GM23338 (cell line): Measurements from ENCODE around the gene AFF2. TPM values are rescaled to one million over a fixed set of nuclear protein-coding genes. Genes with fewer than 3 reads are reported as not detected.
"Not testable (repeated sequence)": the region's sequence is repeated elsewhere in the genome, so short reads cannot be mapped to it uniquely, and the experiment has no call there.

Experiments used
- ATAC-seq: fragments of 200-7000 bp; cut with Tn5 transposase; 3 replicates; pipeline ENCODE4 v1.9.1; 2020
- DNase-seq: peaks from one replicate; pipeline ENCODE4 v3.0.0-alpha.2; 2015; ENCODE audit warnings: low spot score
- H2AFZ ChIP-seq: fragments of 200-600 bp; sonication (generic); 2 replicates; pipeline ENCODE4 v1.8.0; 2016; ENCODE audit warnings: antibody characterized with exemption, mild to moderate bottlenecking, moderate library complexity
- H3F3A ChIP-seq: fragments of 200-600 bp; sonication (generic); replicated peaks from 2 replicates; pipeline ENCODE4 v1.8.0; 2017; ENCODE audit warnings: antibody characterized with exemption, mixed run types, low read depth
- H3K27ac ChIP-seq: fragments of 200-600 bp; sonication (generic); 2 replicates; pipeline ENCODE4 v1.6.1; 2016; ENCODE audit warnings: low read depth
- H3K27me3 ChIP-seq: fragments of 200-600 bp; sonication (generic); 2 replicates; pipeline ENCODE4 v1.8.0; 2016; ENCODE audit warnings: mild to moderate bottlenecking, mixed run types, moderate library complexity; ENCODE audit not compliant: insufficient read depth
- H3K36me3 ChIP-seq: fragments of 200-600 bp; sonication (generic); 2 replicates; pipeline ENCODE4 v1.8.0; 2016; ENCODE audit warnings: mild to moderate bottlenecking; ENCODE audit not compliant: insufficient read depth
- H3K4me1 ChIP-seq: fragments of 200-600 bp; sonication (generic); 2 replicates; pipeline ENCODE4 v1.8.0; 2016; ENCODE audit warnings: mild to moderate bottlenecking, moderate library complexity; ENCODE audit not compliant: insufficient read depth
- H3K4me2 ChIP-seq: fragments of 200-600 bp; sonication (generic); 2 replicates; pipeline ENCODE4 v1.7.1; 2017; ENCODE audit warnings: mixed run types
- H3K4me3 ChIP-seq: fragments of 200-600 bp; sonication (generic); 2 replicates; pipeline ENCODE4 v1.6.1; 2016; ENCODE audit warnings: mixed run types
- H3K79me2 ChIP-seq: fragments of 200-600 bp; sonication (generic); replicated peaks from 2 replicates; pipeline ENCODE4 v1.8.0; 2017; ENCODE audit warnings: mild to moderate bottlenecking; ENCODE audit not compliant: insufficient read depth
- H3K9me2 ChIP-seq: fragments of 200-600 bp; sonication (generic); 2 replicates; pipeline ENCODE4 v1.8.0; 2017; ENCODE audit not compliant: insufficient read depth
- H4K20me1 ChIP-seq: fragments of 200-600 bp; sonication (generic); replicated peaks from 2 replicates; pipeline ENCODE4 v1.8.0; 2017; ENCODE audit warnings: mild to moderate bottlenecking; ENCODE audit not compliant: insufficient read depth
- H3K27ac Mint-ChIP-seq: 2 replicates; pipeline ENCODE4 v1.8.0; 2020; ENCODE audit warnings: inconsistent platforms, mild to moderate bottlenecking, moderate library complexity, mixed read lengths
- H3K27me3 Mint-ChIP-seq: 3 replicates; pipeline ENCODE4 v1.8.0; 2022; ENCODE audit warnings: low read depth, mild to moderate bottlenecking, moderate library complexity, mixed read lengths, inconsistent platforms; ENCODE audit not compliant: insufficient read depth, poor library complexity
- H3K36me3 Mint-ChIP-seq: 3 replicates; pipeline ENCODE4 v1.8.0; 2021; ENCODE audit warnings: low read depth, mild to moderate bottlenecking, inconsistent platforms, moderate library complexity, mixed read lengths
- H3K4me1 Mint-ChIP-seq: 3 replicates; pipeline ENCODE4 v1.8.0; 2020; ENCODE audit warnings: mild to moderate bottlenecking, inconsistent platforms, mixed read lengths
- H3K4me3 Mint-ChIP-seq: 3 replicates; pipeline ENCODE4 v1.8.0; 2021; ENCODE audit warnings: moderate library complexity, mild to moderate bottlenecking, inconsistent platforms, mixed read lengths
- H3K9me3 Mint-ChIP-seq: 3 replicates; pipeline ENCODE4 v1.8.0; 2020; ENCODE audit warnings: moderate library complexity, mild to moderate bottlenecking, inconsistent platforms, mixed read lengths
- CREB1 ChIP-seq: fragments of 250-450 bp; sonication (Bioruptor Pico); IDR thresholded peaks from 2 replicates; pipeline ENCODE4 v1.5.0; 2020; ENCODE audit warnings: low read depth, mild to moderate bottlenecking, moderate library complexity
- NANOG ChIP-seq: IDR thresholded peaks from 2 replicates; pipeline ENCODE4 v1.6.1; 2016; ENCODE audit warnings: antibody characterized with exemption, borderline replicate concordance
- POLR2AphosphoS5 ChIP-seq: IDR thresholded peaks from 2 replicates; pipeline ENCODE4 v1.6.1; 2016; ENCODE audit warnings: antibody characterized with exemption, low read depth
- polyA plus RNA-seq: library from polyadenylated mRNA; unstranded; fragments of >200 nt; fragmentation: Nextera tagmentation; extraction: Ambion mirVana; gene quantifications from 2 replicates; pipeline ENCODE4 v1.2.1, GENCODE V29; 2016
- total RNA-seq: library from RNA; depleted of rRNA; stranded (reverse); fragments of >200 nt; shearing (Covaris generic); gene quantifications from 2 replicates; pipeline ENCODE4 v1.2.3, GENCODE V29; 2014
- TF ChIP-seq, protein P1 (sequence below): IDR thresholded peaks from one replicate; pipeline ENCODE4 v1.6.1; 2018; ENCODE audit warnings: antibody characterized with exemption; ENCODE audit not compliant: unreplicated experiment
- TF ChIP-seq, protein P2 (sequence below), 2 experiments: fragments of 200-600 bp in 1 of 2; sonication (generic) in 1 of 2; conservative IDR thresholded peaks; 2 replicates each; pipeline versions ENCODE4 v1.5.1 to v1.6.1; 2016 to 2017; ENCODE audit warnings: antibody characterized with exemption in 2 of 2, low read depth in 2 of 2, mild to moderate bottlenecking in 2 of 2, moderate library complexity in 1 of 2
- TF ChIP-seq, protein P3 (sequence below): fragments of 250-450 bp; sonication (Bioruptor Pico); IDR thresholded peaks from 2 replicates; pipeline ENCODE4 v1.5.0; 2020; ENCODE audit warnings: mild to moderate bottlenecking, moderate library complexity

The AFF2 gene
- total and polyA plus RNA-seq, 2 experiments from 2014 or later: 1.6 to 5.8 TPM

DNA sequence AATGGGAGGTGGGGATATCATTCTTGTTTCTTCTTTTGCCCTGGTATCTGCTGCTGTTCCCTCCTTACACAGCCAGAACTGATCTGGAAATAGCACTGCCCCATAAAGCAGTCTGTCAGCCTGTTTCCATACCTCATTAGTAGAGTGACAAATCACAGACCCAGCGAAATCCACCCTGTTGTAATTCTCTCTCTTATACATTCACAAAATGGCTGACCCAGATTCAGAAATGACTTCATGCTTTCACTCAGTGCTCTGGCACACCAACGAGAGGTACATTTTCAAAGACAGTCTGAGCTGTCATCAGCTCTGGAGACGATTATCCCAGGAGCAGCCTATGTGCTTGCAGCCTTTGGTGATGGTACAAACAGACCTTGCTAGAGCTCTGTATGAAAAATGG is 164.6 kb downstream of the AFF2 start:
- Mint-ChIP-seq H3K4me3 (no peak overlapping the region), H3K36me3 (peaks cover 34% of the 10 kb centered on the region), H3K4me1 (no peaks in the 10 kb centered on the region), H3K27ac (no peak overlapping the region), H3K9me3 (peaks cover 25% of the 10 kb centered on the region), H3K27me3 (no peaks in the 10 kb centered on the region)
- Histone ChIP-seq H3K27me3 (no peaks in the 10 kb centered on the region), H3K4me1 (no peaks in the 10 kb centered on the region), H3K4me3 (no peak overlapping the region), H2AFZ (no peak overlapping the region), H3K4me2 (no peak overlapping the region), H3K79me2 (no peaks in the 10 kb centered on the region), H3F3A (no peaks in the 10 kb centered on the region), H4K20me1 (no peaks in the 10 kb centered on the region), H3K9me2 (no peaks in the 10 kb centered on the region), H3K36me3 (no peaks in the 10 kb centered on the region), H3K27ac (no peak overlapping the region)
- TF ChIP-seq NANOG: no peak
- ATAC-seq (no peak), DNase-seq (no peak)

DNA sequence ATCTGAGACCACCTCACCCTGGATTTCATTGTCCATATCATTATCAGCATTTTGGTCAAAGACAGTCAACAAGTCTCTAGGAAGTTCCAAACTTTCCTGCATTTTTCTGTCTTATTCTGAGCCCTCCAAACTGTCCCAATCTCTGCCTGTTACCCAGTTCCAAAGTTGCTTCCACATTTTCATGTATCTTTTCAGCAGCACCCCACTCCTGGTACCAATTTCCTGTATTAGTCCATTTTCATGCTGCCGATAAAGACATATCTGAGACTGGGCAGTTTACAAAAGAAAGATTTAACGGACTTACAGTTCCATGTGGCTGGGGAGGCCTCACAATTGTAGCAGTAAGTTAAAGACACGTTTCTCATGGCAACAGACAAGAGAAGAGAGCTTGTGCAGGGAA is 168.8 kb downstream of the AFF2 start:
- H3K36me3 ChIP-seq, H2AFZ ChIP-seq, H3K79me2 ChIP-seq, H3K4me1 ChIP-seq, H3F3A ChIP-seq, H3K27me3 Mint-ChIP-seq, H4K20me1 ChIP-seq, ATAC-seq, H3K9me2 ChIP-seq, H3K4me3 ChIP-seq, H3K4me3 Mint-ChIP-seq, H3K4me1 Mint-ChIP-seq, H3K27me3 ChIP-seq, H3K27ac ChIP-seq, DNase-seq, H3K4me2 ChIP-seq, H3K27ac Mint-ChIP-seq: not testable (repeated sequence)
- Mint-ChIP-seq H3K9me3 (peaks cover 31% of the 10 kb centered on the region), H3K36me3 (peaks cover 42% of the 10 kb centered on the region)

DNA sequence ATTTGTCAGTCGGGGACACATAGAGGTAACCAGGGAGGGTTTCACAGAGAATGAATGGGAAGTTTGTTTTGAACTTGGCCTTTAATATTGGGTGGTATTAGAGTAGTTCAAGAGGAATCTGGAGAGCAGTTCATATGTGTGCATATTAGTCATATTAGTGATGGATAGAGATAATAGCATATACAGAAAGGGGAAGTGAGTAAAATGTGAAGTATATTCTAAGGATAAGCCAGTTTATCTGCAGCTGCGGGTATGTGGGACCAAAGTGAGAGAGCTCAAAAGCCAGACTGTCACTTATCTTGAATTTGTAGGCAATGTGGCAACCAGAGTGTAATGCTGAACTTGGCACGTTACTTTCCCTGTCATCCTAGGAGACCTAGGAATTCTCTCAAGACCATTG is 169.9 kb downstream of the AFF2 start:
- H3K4me3 ChIP-seq: no peak overlapping the region
- no peaks in the 10 kb centered on the region for H3K79me2 ChIP-seq
- no peak overlapping the region for H3K27ac Mint-ChIP-seq
- no peaks in the 10 kb centered on the region for H3F3A ChIP-seq
- H3K9me2 ChIP-seq: no peaks in the 10 kb centered on the region
- ATAC-seq (no peak), DNase-seq (no peak)
- no peaks in the 10 kb centered on the region for H3K4me1 ChIP-seq
- no peak overlapping the region for H2AFZ ChIP-seq
- H3K36me3 ChIP-seq: no peaks in the 10 kb centered on the region
- peaks cover 42% of the 10 kb centered on the region for H3K36me3 Mint-ChIP-seq
- no peaks in the 10 kb centered on the region for H3K27me3 Mint-ChIP-seq
- H3K9me3 Mint-ChIP-seq: peaks cover 33% of the 10 kb centered on the region
- no peaks in the 10 kb centered on the region for H4K20me1 ChIP-seq
- no peaks in the 10 kb centered on the region for H3K27me3 ChIP-seq
- H3K27ac ChIP-seq: no peak overlapping the region
- no peak overlapping the region for H3K4me2 ChIP-seq
- no peak overlapping the region for H3K4me3 Mint-ChIP-seq
- no peaks in the 10 kb centered on the region for H3K4me1 Mint-ChIP-seq
- TF ChIP-seq CREB1: no peak
- TF ChIP-seq, protein P1, sequence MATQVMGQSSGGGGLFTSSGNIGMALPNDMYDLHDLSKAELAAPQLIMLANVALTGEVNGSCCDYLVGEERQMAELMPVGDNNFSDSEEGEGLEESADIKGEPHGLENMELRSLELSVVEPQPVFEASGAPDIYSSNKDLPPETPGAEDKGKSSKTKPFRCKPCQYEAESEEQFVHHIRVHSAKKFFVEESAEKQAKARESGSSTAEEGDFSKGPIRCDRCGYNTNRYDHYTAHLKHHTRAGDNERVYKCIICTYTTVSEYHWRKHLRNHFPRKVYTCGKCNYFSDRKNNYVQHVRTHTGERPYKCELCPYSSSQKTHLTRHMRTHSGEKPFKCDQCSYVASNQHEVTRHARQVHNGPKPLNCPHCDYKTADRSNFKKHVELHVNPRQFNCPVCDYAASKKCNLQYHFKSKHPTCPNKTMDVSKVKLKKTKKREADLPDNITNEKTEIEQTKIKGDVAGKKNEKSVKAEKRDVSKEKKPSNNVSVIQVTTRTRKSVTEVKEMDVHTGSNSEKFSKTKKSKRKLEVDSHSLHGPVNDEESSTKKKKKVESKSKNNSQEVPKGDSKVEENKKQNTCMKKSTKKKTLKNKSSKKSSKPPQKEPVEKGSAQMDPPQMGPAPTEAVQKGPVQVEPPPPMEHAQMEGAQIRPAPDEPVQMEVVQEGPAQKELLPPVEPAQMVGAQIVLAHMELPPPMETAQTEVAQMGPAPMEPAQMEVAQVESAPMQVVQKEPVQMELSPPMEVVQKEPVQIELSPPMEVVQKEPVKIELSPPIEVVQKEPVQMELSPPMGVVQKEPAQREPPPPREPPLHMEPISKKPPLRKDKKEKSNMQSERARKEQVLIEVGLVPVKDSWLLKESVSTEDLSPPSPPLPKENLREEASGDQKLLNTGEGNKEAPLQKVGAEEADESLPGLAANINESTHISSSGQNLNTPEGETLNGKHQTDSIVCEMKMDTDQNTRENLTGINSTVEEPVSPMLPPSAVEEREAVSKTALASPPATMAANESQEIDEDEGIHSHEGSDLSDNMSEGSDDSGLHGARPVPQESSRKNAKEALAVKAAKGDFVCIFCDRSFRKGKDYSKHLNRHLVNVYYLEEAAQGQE: no peak
- no peak for TF ChIP-seq POLR2AphosphoS5
- no peak for TF ChIP-seq NANOG
- TF ChIP-seq, protein P2, sequence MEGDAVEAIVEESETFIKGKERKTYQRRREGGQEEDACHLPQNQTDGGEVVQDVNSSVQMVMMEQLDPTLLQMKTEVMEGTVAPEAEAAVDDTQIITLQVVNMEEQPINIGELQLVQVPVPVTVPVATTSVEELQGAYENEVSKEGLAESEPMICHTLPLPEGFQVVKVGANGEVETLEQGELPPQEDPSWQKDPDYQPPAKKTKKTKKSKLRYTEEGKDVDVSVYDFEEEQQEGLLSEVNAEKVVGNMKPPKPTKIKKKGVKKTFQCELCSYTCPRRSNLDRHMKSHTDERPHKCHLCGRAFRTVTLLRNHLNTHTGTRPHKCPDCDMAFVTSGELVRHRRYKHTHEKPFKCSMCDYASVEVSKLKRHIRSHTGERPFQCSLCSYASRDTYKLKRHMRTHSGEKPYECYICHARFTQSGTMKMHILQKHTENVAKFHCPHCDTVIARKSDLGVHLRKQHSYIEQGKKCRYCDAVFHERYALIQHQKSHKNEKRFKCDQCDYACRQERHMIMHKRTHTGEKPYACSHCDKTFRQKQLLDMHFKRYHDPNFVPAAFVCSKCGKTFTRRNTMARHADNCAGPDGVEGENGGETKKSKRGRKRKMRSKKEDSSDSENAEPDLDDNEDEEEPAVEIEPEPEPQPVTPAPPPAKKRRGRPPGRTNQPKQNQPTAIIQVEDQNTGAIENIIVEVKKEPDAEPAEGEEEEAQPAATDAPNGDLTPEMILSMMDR (conservative IDR thresholded peaks at IDR 0.05; ENCODE audit: low read depth in 2 of 2): no peak
- TF ChIP-seq, protein P3, sequence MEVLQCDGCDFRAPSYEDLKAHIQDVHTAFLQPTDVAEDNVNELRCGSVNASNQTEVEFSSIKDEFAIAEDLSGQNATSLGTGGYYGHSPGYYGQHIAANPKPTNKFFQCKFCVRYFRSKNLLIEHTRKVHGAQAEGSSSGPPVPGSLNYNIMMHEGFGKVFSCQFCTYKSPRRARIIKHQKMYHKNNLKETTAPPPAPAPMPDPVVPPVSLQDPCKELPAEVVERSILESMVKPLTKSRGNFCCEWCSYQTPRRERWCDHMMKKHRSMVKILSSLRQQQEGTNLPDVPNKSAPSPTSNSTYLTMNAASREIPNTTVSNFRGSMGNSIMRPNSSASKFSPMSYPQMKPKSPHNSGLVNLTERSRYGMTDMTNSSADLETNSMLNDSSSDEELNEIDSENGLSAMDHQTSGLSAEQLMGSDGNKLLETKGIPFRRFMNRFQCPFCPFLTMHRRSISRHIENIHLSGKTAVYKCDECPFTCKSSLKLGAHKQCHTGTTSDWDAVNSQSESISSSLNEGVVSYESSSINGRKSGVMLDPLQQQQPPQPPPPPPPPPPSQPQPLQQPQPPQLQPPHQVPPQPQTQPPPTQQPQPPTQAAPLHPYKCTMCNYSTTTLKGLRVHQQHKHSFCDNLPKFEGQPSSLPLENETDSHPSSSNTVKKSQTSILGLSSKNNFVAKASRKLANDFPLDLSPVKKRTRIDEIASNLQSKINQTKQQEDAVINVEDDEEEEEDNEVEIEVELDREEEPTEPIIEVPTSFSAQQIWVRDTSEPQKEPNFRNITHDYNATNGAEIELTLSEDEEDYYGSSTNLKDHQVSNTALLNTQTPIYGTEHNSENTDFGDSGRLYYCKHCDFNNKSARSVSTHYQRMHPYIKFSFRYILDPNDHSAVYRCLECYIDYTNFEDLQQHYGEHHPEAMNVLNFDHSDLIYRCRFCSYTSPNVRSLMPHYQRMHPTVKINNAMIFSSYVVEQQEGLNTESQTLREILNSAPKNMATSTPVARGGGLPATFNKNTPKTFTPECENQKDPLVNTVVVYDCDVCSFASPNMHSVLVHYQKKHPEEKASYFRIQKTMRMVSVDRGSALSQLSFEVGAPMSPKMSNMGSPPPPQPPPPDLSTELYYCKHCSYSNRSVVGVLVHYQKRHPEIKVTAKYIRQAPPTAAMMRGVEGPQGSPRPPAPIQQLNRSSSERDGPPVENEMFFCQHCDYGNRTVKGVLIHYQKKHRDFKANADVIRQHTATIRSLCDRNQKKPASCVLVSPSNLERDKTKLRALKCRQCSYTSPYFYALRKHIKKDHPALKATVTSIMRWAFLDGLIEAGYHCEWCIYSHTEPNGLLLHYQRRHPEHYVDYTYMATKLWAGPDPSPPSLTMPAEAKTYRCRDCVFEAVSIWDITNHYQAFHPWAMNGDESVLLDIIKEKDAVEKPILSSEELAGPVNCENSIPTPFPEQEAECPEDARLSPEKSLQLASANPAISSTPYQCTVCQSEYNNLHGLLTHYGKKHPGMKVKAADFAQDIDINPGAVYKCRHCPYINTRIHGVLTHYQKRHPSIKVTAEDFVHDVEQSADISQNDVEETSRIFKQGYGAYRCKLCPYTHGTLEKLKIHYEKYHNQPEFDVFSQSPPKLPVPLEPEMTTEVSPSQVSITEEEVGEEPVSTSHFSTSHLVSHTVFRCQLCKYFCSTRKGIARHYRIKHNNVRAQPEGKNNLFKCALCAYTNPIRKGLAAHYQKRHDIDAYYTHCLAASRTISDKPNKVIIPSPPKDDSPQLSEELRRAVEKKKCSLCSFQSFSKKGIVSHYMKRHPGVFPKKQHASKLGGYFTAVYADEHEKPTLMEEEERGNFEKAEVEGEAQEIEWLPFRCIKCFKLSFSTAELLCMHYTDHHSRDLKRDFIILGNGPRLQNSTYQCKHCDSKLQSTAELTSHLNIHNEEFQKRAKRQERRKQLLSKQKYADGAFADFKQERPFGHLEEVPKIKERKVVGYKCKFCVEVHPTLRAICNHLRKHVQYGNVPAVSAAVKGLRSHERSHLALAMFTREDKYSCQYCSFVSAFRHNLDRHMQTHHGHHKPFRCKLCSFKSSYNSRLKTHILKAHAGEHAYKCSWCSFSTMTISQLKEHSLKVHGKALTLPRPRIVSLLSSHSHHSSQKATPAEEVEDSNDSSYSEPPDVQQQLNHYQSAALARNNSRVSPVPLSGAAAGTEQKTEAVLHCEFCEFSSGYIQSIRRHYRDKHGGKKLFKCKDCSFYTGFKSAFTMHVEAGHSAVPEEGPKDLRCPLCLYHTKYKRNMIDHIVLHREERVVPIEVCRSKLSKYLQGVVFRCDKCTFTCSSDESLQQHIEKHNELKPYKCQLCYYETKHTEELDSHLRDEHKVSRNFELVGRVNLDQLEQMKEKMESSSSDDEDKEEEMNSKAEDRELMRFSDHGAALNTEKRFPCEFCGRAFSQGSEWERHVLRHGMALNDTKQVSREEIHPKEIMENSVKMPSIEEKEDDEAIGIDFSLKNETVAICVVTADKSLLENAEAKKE (CRISPR knock-in tag): no peak
